ENCODE measurements around the gene MAEA. TPM values are rescaled to one million over a fixed set of nuclear protein-coding genes. Genes with fewer than 3 reads are reported as not detected.

The MAEA gene
- total RNA-seq, 2 experiments from 2014 or later, result 63.9 to 70.0 TPM

DNA sequence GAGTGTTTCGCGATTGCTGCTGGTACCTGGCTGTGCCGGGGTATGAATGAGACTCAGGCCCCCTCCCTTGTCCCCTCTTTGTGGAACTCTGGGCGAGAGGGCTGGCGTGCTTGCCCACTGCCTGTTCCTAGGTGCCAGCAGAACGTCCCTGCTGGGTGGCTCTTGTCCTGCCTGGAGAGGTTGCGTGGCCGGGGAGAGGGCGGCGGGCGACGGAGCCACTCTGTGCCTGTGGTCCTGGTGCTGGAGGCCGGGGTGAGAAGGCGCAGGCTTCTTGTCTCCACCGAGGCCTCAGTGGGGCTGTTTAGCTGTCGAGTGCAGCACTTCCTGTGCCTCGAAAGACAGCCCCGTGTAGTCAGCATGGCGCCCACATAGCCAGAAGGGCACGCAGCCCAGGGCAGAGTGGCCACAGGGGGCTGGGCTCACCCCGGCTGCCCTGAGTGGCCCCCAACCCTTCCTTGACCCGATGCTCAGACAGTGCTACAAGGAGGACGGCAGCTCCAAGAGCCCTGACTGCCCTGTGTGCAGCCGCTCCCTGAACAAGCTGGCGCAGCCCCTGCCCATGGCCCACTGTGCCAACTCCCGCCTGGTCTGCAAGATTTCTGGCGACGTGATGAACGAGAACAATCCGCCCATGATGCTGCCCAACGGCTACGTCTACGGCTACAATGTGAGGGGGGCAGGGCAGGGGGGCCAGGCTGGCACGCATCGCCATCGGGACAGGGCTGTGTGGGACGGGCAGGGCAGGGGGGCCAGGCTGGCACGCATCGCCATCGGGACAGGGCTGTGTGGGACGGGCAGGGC lies 48.5 kb downstream of the MAEA start:
- Mint-ChIP-seq H3K9me3 (ENCODE audit: low read depth) (peaks cover 3% of the 10 kb centered on the region), H3K27me3 (no peaks in the 10 kb centered on the region), H3K27ac (peak overlapping the region; percentile 69), H3K4me1 (peaks cover 25% of the 10 kb centered on the region), H3K4me3 (no peak overlapping the region), H3K36me3 (peaks cover 58% of the 10 kb centered on the region)
- ATAC-seq (no peak), DNase-seq (no peak)
- CTCF ChIA-PET, result no interaction called here

DNA sequence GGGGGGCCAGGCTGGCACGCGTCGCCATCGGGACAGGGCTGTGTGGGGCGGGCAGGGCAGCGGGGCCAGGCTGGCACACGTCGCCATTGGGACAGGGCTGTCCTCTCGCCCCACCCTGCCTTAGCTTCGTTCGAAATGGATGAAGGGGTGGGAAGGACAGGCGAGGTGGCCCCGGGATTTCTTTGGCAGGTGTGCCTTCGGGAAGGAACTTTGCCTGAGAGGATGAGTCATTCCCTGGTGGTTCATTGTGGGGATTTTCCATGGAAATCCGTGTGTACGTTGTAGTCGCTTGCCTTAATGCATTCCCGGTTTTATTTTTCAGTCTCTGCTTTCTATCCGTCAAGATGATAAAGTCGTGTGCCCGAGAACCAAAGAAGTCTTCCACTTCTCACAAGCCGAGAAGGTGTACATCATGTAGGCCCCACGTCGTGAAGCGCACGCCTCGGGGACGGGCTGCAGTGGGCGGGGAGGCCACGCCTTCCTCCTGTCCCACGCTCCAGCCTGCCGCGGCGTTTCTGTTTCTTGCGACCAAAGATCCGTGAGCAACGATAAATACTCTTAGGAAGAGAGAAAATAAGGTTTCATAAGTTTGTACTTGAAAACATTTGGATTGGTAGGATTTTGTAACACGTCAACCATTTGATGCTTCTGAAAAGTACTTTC lies 49.2 kb downstream of the MAEA start:
- no peak for ATAC-seq
- Mint-ChIP-seq H3K4me3 (no peak overlapping the region), H3K4me1 (peaks cover 25% of the 10 kb centered on the region), H3K36me3 (peaks cover 56% of the 10 kb centered on the region), H3K9me3 (ENCODE audit: low read depth) (peaks cover 3% of the 10 kb centered on the region), H3K27ac (no peak overlapping the region), H3K27me3 (no peaks in the 10 kb centered on the region)
- no peak for DNase-seq
- CTCF ChIA-PET, result no interaction called here

DNA sequence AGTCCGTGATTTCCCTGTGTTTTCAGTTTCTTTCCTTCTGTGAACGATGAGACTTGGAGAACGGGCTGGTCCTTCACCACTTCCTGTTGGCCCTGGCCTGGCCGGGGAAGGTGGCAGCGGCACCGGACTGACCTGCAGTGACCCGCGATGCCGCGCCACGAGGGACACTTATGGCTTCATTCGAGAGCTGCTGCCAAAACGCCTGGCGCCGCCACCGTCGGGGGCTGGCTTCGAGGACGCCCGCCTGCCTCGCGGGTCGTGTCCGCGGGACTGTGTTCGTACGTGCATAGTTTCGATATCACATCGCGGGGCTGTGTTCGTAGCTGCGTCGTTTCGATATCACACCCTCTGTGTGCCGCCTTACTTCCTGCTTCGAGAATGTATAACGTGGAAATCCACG lies 49.8 kb downstream of the MAEA start:
- H3K4me3 Mint-ChIP-seq, result no peak overlapping the region
- peaks cover 53% of the 10 kb centered on the region for H3K36me3 Mint-ChIP-seq
- CTCF ChIA-PET, result no interaction called here

GRCh38 chr4:1340181-1340747 lies 50.6 kb downstream of the MAEA start:
- CTCF ChIA-PET, result no interaction called here
- Mint-ChIP-seq H3K27me3 (no peaks in the 10 kb centered on the region), H3K9me3 (ENCODE audit: low read depth) (no peaks in the 10 kb centered on the region), H3K4me1 (peaks cover 22% of the 10 kb centered on the region), H3K36me3 (peaks cover 45% of the 10 kb centered on the region), H3K27ac (no peak overlapping the region), H3K4me3 (no peak overlapping the region)
- no peak for DNase-seq
- ATAC-seq, result no peak

More for the DNA sequence above, 49.8 kb downstream of the MAEA start:
- H3K9me3 Mint-ChIP-seq (ENCODE audit: low read depth), result peaks cover 3% of the 10 kb centered on the region
- H3K4me1 Mint-ChIP-seq, result peaks cover 22% of the 10 kb centered on the region
- DNase-seq, result no peak
- H3K27ac Mint-ChIP-seq, result no peak overlapping the region
- H3K27me3 Mint-ChIP-seq, result no peaks in the 10 kb centered on the region
- no peak for ATAC-seq

GRCh38 chr4:1340861-1341260 lies 51.2 kb downstream of the MAEA start:
- peaks cover 45% of the 10 kb centered on the region for H3K36me3 Mint-ChIP-seq
- peaks cover 25% of the 10 kb centered on the region for H3K4me1 Mint-ChIP-seq
- no peaks in the 10 kb centered on the region for H3K9me3 Mint-ChIP-seq (ENCODE audit: low read depth)
- no peak overlapping the region for H3K27ac Mint-ChIP-seq
- CTCF ChIA-PET, result no interaction called here
- no peaks in the 10 kb centered on the region for H3K27me3 Mint-ChIP-seq
- no peak for ATAC-seq
- no peak for DNase-seq
- H3K4me3 Mint-ChIP-seq, result no peak overlapping the region

DNA sequence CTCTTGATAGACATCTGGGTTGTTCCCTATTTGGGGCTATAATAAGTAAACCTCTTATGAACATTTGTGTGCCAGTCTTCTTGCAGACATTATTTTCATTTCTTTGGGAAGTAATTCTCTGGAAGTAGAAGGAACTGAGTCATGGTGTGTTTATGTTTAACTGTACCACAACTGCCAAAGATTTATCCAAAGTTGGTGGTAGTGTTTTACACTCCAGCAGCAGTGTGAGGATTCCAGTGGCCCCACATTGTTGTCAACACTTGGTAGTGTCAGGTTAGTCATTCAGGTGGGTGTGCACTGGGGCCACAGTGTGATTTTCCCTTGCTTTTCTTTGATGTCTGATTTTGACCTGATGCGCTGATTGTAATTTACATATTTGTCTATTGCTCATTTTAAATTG lies 52.3 kb downstream of the MAEA start:
- Mint-ChIP-seq H3K4me3 (no peak overlapping the region), H3K36me3 (peaks cover 35% of the 10 kb centered on the region), H3K27ac (no peak overlapping the region), H3K4me1 (peaks cover 18% of the 10 kb centered on the region), H3K9me3 (ENCODE audit: low read depth) (no peaks in the 10 kb centered on the region), H3K27me3 (no peaks in the 10 kb centered on the region)
- CTCF ChIA-PET, result no interaction called here
- DNase-seq (no peak), ATAC-seq (no peak)

GRCh38 chr4:1344696-1345095 lies 55.0 kb downstream of the MAEA start:
- Mint-ChIP-seq H3K27ac (peak overlapping the region; percentile 24), H3K4me1 (peaks cover 26% of the 10 kb centered on the region), H3K9me3 (ENCODE audit: low read depth) (no peaks in the 10 kb centered on the region), H3K27me3 (no peaks in the 10 kb centered on the region), H3K36me3 (peaks cover 14% of the 10 kb centered on the region), H3K4me3 (peak overlapping the region; percentile 56)
- CTCF ChIA-PET, result interaction anchor here (1.5 to 4.0 kb wide), 5 partner anchors 15 to 213 kb away, joined by 3 to 23 read pairs (median 11); partner anchors contain the start of gene MAEA
- ATAC-seq, result no peak
- DNase-seq, result no peak

DNA sequence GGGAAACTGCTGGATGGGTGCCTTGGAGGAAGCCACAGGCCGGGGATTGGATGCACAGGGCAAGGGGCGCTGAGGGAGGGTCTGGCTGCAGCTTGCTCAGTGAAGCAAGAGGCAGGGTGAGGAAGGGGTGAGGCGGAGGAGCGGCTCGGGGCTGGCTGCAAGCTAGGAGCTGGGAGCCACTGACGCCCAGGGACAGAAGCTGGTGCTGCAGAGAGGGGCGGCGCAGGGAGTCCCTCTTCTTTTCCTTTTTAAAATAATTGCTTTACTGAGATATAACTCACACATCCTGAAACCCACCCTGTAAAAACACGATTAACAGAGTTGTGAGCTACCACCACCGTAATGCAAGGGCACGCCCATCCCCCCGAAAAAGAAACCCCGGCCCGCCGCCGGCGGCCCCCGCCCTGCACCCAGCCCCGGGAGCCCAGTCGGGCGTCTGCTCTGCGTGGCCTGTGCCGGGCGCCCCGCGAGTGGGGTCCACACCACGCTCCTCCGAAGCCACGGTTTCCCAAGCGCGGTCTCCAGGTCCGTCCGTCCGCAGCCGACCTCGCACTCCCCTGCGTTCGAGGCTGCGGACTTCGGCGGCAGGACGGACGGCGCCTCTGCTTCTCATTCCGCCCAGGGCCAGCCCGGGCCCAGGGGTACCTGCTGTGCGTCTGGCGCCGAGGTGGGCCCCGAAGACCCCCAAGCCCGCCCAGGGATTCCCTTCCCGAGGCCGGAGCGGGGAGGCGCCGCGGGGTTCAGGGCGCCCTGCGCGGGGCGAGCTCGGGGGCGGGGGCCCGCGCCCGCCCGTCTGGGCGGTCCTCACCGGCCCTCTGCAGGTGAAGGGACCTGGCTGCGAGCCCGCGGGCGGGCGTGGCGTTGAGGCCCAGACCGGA lies 56.5 kb downstream of the MAEA start:
- peak; percentile 74 for DNase-seq
- Mint-ChIP-seq H3K36me3 (peaks cover 3% of the 10 kb centered on the region), H3K4me3 (peak overlapping the region; percentile 85), H3K27ac (peak overlapping the region; percentile 89), H3K4me1 (peaks cover 30% of the 10 kb centered on the region), H3K27me3 (no peaks in the 10 kb centered on the region), H3K9me3 (ENCODE audit: low read depth) (no peaks in the 10 kb centered on the region)
- peak; percentile 51 for ATAC-seq
- CTCF ChIA-PET, result interaction anchor here (0.6 to 4.0 kb wide), 23 partner anchors 10 to 359 kb away, joined by 3 to 23 read pairs (median 4); partner anchors contain the start of genes CTBP1 and MAEA

GRCh38 chr4:1346781-1347409 lies 57.2 kb downstream of the MAEA start, which contains the start of gene UVSSA:
Gene UVSSA (plus strand): TSS chr4:1347208. CDS start chr4:1348092, 884 bp downstream.
- CTCF ChIA-PET, result interaction anchor here (0.6 to 4.0 kb wide), 21 partner anchors 9 to 360 kb away, joined by 3 to 23 read pairs (median 5); partner anchors contain the start of genes CTBP1 and MAEA
- H3K9me3 Mint-ChIP-seq (ENCODE audit: low read depth), result no peaks in the 10 kb centered on the region
- H3K4me1 Mint-ChIP-seq, result peaks cover 36% of the 10 kb centered on the region
- peak; percentile 93 for ATAC-seq
- H3K27ac Mint-ChIP-seq, result peak within 1 kb of the TSS; percentile 96
- peak; percentile 100 for DNase-seq
- peak within 1 kb of the TSS; percentile 85 for H3K4me3 Mint-ChIP-seq
- H3K36me3 Mint-ChIP-seq, result no peaks in the 10 kb centered on the region
- H3K27me3 Mint-ChIP-seq, result no peaks in the 10 kb centered on the region

DNA sequence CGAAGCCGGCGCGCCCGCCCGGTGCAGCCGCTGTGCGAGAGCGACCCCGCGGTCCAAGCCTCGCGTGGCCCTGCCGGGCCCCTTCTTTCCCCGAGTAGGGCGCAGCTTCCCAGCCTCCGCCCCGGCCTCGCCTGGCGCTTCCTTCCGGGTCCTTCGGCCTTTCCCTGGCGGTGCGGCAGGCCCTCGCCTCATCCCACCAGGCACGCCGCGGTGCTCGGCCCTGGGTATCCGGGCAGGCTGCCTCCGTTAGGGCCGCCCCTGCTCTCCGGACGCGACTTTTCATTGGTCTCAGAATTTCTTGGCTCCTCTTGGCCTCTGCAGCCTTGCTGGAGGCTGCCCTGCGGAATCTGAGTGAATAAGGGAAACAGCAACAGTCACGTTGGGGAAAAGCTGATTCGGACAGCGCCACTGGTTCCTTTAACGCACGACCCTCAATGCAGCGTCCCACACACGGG lies 57.7 kb downstream of the MAEA start:
- Mint-ChIP-seq H3K4me1 (peaks cover 38% of the 10 kb centered on the region), H3K27ac (peak overlapping the region; percentile 96), H3K4me3 (peak overlapping the region; percentile 84), H3K27me3 (no peaks in the 10 kb centered on the region), H3K9me3 (ENCODE audit: low read depth) (no peaks in the 10 kb centered on the region), H3K36me3 (no peaks in the 10 kb centered on the region)
- DNase-seq, result peak; percentile 73
- CTCF ChIA-PET, result interaction anchor here (1.0 to 4.0 kb wide), 21 partner anchors 9 to 282 kb away, joined by 3 to 23 read pairs (median 5); partner anchors contain the start of genes CTBP1 and MAEA
- ATAC-seq, result peak; percentile 31

DNA sequence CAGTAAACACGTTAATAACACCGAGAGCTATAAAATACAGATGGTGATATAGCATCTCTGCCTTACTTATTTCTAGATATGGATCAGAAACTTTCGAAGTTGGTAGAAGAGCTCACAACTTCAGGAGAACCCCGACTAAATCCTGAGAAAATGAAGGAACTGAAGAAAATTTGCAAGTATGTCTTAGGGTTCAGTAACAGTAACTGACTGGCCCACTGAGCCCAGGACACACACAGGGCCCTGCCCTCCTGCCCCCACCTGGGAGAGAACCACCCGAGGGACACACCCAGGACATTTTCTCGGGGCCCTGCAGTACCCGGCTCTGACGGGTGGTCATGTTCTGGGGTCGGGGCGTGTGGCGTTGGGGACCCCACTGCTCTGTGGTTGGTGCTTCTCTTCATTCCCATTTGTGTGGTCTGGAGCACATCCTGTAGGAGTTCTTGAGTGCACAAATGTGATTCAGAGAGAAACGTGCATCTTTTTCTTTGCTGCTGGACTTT lies 58.4 kb downstream of the MAEA start:
- Mint-ChIP-seq H3K27me3 (no peaks in the 10 kb centered on the region), H3K4me1 (peaks cover 38% of the 10 kb centered on the region), H3K9me3 (ENCODE audit: low read depth) (no peaks in the 10 kb centered on the region)

DNA sequence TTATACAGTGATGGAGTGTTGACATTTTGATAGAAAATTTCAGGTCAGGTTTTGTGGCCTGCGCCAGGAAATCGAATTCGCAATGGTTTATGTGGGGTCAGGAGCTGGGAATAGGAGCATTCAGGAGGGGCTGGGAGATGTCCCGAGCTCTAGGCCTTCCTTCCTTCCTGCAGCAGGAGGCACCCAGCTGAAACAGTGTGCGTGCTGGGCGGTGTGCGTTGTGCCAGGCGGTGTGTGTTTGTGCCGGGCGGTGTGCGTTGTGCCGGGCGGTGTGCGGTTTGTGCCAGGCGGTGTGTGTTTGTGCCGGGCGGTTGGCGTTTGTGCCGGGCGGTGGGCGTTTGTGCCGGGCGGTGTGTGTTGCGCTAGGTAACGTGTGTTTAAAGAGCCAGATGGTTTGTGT lies 59.1 kb downstream of the MAEA start:
- Mint-ChIP-seq H3K9me3 (ENCODE audit: low read depth) (no peaks in the 10 kb centered on the region), H3K36me3 (no peaks in the 10 kb centered on the region), H3K27ac (peak overlapping the region; percentile 96), H3K27me3 (no peaks in the 10 kb centered on the region), H3K4me3 (peak overlapping the region; percentile 18), H3K4me1 (peaks cover 38% of the 10 kb centered on the region)
- CTCF ChIA-PET, result interaction anchor here (1.2 to 4.0 kb wide), 8 partner anchors 58 to 281 kb away, joined by 3 to 23 read pairs (median 5); no protein-coding TSS in a partner anchor
- DNase-seq (no peak), ATAC-seq (no peak)

More for the DNA sequence above, 58.4 kb downstream of the MAEA start:
- no peak for ATAC-seq
- H3K36me3 Mint-ChIP-seq, result no peaks in the 10 kb centered on the region
- H3K27ac Mint-ChIP-seq, result peak overlapping the region; percentile 96
- DNase-seq, result no peak
- peak overlapping the region; percentile 84 for H3K4me3 Mint-ChIP-seq
- CTCF ChIA-PET, result interaction anchor here (1.0 to 4.0 kb wide), 12 partner anchors 8 to 281 kb away, joined by 3 to 23 read pairs (median 6); partner anchors contain the start of gene CTBP1

All from activated CD8-positive, alpha-beta memory T cell treated with anti-CD3 and anti-CD28 coated beads, Interleukin-2, amount 10 ng/mL, durations not matched to agents 7 days and 5 days (primary cell).